Umbilical cord (tissue), 2 donors: ENCODE measurements around the gene FXN. TPM values are rescaled to one million over a fixed set of nuclear protein-coding genes. Genes with fewer than 3 reads are reported as not detected.
"Not testable (repeated sequence)": the region's sequence is repeated elsewhere in the genome, so short reads cannot be mapped to it uniquely, and the experiment has no call there.

Experiments used
- DNase-seq: peaks from one replicate; pipeline ENCODE4 v3.0.0-alpha.2; 2015; ENCODE audit warnings: low spot score
- total RNA-seq: library from RNA; depleted of rRNA; stranded (reverse); fragments of >200 nt; gene quantifications from one replicate; pipeline ENCODE4 v1.2.3, GENCODE V29; 2014; ENCODE audit warnings: low replicate concordance; ENCODE audit not compliant: insufficient read depth

Gene FXN
- total RNA-seq, 1 donor from 2014 or later = 8.2 TPM

DNA sequence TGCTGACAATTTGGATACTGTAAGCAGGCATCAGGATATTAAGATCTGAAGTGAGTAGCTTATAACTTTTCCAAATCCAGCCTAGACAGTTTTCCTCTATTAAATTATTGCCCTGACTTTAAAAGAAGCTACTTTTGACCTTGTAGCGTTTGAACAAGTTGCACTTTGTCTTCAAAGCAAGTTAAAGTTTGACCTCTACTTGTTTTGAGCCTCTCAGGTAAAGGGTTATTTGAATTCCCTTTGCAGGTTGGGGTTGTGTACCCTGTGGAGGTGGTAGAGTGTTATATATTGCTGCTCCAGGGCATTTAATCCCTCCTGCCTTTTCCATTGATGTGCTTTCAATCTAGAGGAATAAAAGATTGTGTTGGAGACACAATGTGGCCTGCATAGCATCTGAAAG lies 30.1 kb downstream of the FXN start:
- no peak for DNase-seq

DNA sequence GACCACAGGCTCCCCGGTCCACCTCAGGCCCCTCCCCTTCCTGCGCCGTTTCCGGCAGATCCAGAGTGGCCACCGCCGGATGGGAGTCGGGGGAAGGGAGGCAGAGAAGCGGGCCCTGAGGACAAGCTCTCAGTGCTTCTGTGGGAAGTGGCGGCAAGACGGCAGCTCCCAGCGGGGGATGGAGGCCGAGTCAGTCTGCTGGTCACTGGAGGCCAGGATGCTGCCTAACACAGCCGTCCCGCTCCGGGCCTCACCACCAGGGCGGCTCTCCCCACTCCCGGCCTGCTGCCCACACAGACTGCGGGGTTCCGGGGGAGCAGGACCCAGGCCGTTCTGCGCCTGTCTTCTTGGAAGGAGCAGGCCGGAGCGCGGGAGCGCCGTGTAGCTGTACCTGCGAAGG lies 31.4 kb downstream of the FXN start:
- no peak for DNase-seq

DNA sequence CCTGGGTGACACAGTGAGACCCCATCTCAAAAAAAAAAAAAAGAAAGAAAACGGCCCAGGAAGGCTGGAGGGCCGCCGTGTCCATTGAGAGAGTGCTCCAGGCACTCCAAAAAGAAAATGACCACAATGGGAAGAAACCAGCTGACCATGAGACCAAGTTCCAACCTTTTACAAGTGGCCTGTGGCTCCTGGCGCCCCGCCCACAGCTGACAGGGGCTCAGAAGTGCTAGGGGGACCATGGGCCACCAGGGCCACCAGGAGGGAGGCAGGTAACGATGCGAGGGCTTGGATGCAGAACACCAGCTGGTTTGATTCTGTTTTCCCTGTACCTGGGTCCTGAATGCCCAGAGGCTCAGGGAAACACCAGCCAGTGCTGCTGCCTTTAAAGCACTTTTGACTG lies 34.6 kb downstream of the FXN start:
- DNase-seq = no peak

DNA sequence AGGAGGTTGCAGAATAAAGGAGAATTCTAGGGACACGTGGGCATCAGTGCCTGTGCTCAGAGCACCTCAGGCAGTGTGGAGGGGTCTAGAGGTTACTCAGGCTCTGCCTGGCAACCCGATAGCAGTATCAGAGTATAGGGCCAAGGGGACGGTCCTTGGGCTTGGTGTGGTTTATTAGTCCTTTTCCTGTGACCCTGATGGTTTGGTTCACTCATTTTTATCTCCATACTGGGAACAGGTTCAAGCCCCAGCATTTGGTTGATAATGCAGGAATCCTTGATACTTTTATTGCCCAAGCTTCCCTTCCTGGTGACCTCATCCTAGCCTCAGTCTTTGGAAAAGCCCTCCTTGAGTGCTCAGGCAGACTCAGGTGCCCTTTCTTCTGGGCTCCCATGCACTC lies 35.5 kb downstream of the FXN start:
- no peak for DNase-seq

DNA sequence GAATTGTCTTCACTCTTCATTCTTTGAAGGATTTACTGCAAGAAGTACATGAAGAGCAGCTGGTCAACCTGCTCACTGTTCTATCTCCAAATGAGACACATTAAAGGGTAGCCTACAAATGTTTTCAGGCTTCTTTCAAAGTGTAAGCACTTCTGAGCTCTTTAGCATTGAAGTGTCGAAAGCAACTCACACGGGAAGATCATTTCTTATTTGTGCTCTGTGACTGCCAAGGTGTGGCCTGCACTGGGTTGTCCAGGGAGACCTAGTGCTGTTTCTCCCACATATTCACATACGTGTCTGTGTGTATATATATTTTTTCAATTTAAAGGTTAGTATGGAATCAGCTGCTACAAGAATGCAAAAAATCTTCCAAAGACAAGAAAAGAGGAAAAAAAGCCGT lies 37.6 kb downstream of the FXN start:
- no peak for DNase-seq

DNA sequence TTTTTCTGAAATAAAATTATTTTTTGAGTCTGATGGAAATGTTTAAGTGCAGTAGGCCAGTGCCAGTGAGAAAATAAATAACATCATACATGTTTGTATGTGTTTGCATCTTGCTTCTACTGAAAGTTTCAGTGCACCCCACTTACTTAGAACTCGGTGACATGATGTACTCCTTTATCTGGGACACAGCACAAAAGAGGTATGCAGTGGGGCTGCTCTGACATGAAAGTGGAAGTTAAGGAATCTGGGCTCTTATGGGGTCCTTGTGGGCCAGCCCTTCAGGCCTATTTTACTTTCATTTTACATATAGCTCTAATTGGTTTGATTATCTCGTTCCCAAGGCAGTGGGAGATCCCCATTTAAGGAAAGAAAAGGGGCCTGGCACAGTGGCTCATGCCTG lies 39.2 kb downstream of the FXN start:
- DNase-seq = no peak

DNA sequence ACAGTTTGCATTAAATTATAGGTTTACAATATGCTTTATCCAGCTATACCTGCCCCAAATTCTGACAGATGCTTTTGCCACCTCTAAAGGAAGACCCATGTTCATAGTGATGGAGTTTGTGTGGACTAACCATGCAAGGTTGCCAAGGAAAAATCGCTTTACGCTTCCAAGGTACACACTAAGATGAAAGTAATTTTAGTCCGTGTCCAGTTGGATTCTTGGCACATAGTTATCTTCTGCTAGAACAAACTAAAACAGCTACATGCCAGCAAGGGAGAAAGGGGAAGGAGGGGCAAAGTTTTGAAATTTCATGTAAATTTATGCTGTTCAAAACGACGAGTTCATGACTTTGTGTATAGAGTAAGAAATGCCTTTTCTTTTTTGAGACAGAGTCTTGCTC lies 41.0 kb downstream of the FXN start:
- no peak for DNase-seq

DNA sequence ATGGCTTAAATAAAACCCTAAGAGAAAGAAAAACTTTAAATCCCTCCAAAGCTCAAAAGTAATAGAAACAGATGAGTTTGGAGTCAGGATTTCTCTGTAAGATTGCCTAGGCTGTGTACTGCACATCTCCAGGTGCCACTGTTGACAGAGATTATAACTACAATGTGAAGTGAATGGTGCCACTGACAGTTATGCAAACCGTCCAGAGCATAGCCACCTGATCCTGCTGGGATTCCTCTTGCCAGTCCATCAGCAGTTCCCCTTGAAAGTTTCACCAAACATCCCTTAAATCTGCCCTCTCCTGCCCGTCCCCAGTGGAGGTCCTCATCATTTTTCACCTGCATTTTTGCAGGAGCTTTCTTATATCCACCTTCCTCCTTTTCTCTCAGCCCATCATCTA lies 42.5 kb downstream of the FXN start:
- DNase-seq = no peak

DNA sequence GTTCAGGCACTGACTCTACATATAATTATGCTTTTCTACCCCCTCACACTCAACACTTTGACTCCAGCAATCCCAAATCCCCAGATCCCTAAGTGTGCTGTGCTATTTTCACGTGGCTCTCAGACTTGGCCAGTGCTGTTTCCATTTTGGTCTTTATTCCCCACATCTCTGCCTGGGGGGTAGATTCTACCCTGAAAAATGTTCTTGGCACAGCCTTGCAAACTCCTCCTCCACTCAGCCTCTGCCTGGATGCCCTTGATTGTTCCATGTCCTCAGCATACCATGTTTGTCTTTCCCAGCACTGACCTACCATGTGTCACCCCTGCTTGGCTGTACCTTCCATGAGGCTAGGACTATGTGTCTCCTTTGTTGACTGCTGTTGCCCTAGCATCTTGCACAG lies 43.0 kb downstream of the FXN start:
- peak; percentile 72 for DNase-seq

DNA sequence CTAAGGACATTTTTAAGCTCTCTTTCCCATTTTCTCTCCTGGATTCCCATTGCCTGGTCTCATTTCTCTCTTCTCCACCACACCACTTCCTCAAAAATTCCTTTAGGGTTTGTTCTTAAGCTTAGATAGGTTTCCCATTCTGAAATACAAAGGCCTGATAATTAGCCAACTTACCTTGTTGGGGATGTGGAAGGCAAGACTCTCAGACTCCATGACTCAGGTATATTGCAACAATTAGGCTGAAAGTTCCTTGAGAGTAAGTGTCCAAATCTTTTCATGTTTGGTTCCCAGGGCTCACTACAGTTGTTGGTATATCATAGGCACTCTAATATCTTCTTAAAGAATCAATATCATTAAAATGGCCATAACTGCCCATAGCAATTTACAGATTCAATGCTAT lies 43.6 kb downstream of the FXN start:
- no peak for DNase-seq

DNA sequence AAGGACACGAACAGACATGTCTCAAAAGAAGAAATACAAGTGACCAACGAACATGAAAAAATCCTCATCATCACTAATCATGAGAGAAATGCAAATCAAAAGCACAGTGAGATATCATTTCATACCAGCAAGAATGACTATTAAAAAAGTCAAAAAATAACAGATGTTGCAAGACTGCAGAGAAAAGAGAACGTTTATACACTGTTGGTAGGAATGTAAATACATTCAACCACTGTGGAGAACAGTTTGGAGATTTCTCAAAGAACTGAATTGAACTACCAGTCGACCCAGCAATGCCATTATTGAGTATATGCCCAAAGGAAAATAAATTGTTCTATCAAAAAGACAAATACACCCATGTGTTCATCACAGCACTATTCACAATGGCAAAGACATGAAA lies 45.7 kb downstream of the FXN start:
- DNase-seq = no peak

DNA sequence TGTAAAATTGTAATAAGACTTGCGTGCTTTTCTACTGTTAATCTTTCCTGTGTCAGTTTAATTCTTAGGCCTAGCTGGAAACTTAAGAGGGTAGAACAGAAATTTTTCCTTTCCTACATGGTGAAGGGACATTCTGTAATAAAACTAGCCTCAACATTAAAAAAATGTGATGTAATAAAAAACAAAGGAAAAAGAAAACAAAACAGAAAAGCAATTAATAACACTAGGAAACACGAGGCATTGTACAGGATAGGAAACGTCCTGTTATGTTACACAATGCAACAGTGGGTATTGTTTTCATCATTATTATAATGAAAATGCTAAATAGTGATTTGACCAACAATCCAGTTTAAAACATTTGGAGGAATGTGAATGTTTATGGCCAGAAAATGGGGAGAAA lies 47.8 kb downstream of the FXN start:
- no peak for DNase-seq

DNA sequence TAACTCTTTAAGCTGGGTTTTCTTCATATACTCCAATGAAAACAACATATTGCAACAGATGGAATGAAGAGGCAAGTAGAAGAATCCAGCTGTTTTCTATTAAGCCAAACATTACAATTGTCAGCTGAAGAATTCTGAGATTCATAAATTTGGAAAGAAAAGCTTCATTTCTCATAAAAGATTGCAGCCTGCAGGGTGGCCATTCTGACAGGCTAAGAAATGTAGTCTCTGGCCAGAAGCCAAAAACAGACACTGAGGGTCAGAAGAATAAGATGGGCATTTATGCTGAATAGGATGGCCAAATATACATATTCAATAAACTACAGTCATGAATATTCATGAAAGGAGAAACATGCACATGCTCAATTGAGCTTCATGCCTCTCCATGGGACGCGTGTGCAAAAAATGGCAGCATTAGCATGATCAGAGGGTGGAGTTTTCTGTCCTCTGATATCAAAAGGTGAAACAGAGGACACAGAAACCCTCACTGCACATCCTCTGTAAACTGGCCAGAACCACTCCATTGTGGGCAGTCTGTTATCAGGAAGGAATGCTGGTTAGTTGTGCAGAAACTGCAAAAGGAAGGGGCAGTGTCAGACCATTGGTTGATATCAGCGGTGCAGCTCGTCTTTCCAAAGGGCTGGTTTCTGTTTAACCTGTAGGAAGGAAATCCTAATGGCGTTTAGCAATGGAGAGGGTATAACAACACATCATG lies 50.2 kb downstream of the FXN start:
- DNase-seq = peak; percentile 85

DNA sequence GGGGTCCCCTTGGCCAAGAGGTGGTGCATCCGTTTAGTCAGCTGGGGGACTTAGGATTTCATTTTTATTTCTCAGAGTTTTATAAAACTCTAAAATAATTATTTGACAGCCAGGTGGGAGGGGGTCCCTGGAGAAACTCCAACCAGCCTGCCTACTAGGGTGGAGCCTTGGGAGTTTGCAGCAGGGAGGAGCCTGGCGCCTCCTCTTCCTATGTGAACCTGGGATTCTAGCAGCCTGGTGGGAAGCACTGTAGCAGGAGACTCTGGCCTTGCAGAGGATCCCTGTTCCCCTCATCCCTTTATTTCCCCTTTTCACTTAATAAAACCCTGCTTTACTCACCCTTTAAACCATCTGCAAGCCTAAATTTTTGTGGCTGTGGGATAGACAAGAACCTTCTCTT lies 50.8 kb downstream of the FXN start:
- no peak for DNase-seq

DNA sequence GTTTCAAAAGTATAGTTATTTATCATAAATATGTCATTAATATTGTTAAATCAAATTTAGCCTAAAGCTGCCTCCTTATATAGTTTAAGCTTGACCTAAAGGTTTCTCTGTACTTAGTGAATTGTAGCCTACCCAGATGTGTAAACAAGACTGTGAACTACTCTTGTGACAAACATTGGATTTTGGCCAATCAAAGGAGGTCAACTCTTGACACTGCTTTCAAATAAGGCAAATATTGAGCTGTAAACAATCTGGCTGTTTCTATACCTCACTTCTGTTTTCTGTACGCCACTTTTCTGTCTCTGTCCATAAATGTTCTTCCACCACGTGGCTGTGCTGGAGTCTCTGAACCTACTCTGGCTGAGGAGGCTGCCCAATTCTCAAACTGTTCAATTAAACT lies 51.2 kb downstream of the FXN start:
- no peak for DNase-seq

DNA sequence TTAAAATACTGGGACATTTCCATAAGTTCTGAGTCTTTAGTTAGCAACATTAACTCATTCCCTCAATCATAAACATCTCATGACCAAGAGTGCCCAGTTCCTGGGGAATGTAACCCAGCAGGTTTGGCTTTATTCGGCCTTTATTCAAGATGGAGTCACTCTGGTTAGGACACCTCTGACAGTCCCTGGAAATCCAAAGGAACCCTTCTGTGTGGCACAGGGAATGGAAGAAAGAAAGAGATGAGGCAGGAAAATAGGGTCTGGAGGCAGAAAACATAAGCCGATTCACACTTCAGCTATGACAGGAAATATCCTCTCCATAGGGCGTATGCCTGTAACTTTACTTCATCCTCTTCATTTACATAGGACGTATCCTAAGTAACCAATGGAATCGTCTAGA lies 53.5 kb downstream of the FXN start:
- DNase-seq = no peak

DNA sequence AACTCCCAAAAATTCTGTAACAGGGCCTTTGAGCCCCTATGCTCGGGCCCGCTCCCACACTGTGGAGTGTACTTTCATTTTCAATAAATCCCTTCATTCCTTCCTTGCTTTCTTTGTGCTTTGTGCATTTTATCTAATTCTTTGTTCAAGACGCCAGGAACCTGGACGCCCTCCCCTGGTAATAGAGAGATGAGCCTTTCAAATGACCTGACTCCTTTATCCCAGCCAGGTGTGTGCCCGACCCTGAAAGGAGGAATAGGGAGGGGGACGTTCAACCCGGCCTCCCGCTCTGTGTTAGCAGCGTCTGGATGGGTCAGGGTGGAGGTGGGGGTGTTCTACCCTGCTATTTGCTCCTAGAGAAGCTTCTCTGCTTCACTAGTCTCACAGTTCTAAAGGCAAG lies 53.9 kb downstream of the FXN start:
- no peak for DNase-seq

DNA sequence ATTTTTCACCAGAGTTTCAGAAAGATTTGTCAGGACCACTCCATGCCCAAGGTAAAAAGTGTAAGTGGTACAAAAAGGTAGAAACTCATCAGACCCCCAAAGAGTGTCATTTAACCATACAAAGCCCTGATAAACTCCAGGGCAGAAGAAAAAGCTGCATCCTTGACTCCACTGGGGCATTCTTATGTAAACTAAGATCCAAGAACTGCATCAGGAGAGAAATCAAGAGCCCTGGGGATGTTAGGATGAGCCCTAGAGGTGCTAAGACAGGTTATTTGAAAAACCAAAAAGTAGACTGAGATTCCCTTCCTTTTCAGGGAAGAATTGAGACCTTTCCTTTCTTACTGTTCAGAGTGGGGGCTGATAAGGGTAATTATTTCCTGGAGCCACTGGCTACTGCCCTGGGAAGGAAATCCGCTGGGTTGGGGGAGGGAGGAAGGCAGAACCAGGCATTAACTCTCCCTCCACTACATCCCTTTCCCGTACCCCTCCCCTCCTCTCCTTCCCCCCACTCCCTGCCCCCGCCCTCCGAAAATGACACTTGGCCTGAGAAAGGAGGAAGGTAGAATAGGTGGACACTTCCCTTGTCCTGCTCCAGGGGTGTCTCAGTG lies 54.7 kb downstream of the FXN start:
- no peak for DNase-seq

DNA sequence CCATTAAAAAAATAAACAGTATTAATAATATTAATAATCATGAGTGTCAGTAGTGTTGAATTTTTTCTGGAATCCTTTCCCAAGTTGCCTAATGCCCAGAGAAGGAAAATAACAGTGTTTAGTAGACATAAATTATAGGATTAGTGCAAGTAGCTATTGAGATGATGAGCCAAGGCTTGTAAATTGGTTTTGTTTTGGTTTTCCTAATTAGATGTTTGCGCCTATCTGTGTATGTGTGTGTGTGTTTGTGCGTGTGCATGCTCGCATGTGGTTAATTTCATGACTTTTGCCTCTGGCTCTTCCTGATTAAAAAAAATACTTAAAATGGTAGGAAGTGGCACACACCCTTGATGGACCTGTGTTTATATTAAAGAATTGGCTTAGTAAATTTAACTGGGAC lies 55.4 kb downstream of the FXN start:
- DNase-seq = no peak

DNA sequence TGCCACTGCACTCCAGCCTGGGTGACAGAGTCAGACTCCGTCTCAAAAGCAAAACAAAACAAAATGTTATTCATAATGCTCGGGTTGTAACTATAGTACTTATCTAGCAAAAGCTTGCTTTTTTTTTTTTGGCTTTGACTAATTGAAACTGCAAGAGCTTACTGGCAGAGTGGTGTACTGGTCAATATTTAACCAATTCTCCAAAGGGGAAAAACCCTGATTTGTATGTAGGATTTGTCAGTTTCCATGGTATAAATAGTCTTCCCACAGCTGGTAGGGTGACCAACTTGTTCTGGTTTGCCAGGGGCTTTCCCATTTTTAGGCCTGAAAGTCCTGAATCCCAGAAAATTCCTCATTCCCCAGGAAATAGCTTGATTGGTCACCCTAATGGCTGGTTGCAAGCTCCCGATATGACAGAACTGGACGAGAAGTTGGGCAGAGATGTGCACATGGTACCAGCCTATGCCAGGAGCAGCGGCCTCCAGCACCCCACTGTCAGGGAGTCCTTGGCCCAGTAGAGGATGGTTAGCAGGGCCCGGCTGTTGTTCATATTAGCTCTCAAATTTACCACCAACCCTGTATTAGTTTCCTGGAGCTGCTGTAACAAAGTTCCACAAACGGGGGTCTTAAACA lies 58.0 kb downstream of the FXN start:
- DNase-seq = no peak

DNA sequence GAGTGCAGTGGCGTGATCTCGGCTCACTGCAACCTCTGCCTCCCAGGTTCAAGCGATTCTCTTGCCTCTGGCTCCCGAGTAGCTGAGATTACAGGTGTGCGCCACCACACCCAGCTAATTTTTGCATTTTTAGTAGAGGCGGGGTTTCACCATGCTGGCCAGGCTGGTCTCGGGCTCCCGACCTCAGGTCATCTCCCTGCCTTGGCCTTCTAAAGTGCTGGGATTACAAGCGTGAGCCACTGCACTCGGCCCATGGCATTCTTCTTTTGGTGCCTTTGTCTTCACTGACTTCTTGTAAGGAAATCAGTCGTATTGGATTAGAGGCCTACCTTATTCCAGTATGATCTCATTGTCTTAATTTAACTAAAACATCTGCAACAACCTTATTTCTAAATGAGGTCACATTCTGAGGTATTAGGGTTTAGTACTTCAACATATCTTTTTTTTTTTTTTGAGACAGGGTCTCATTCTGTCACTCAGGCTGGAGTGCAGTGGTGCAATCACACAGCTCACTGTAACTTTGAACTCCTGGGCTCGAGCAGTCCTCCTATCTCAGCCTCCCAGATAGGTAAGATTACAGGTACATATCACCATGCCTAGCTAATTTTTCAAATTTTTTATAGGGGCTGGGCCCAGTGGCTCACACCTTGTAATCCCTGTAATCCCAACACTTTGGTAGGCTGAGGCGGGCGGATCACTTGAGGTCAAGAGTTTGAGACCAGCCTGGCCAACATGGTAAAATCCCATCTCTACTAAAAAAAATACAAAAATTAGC lies 59.0 kb downstream of the FXN start:
- not testable (repeated sequence) for DNase-seq

DNA sequence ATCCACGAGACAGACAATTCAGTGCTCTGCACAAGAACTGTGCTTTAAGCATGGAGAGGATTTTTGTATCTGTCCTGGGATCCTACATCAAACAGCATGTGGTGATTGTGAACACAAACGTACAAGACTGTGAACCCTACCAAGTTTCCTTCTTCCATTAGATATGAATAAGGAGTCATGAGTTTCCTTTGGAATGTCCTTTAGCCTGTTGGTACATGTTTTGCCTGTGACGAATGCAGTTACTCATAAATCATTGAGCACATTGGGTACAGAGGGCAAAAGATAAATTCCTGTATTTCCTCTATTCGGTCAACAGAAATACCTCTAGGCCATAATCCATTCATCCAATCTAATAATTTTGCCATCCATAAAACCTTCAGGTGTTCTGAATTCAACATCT lies 61.5 kb downstream of the FXN start:
- peak; percentile 78 for DNase-seq
